NCI-H82 treated with DMSO at 0.1 percent for 48 hours (cell line): ENCODE results near the gene PAK6.
A peak's percentile ranks its signal among the peaks of the same experiment; 100 is the strongest.

ENCODE experiments used
- DNase-seq: peaks from one replicate; lab custom pipeline; 2025; ENCODE audit not compliant: unreplicated experiment; lab: John Stamatoyannopoulos, UW

Gene PAK6

DNA sequence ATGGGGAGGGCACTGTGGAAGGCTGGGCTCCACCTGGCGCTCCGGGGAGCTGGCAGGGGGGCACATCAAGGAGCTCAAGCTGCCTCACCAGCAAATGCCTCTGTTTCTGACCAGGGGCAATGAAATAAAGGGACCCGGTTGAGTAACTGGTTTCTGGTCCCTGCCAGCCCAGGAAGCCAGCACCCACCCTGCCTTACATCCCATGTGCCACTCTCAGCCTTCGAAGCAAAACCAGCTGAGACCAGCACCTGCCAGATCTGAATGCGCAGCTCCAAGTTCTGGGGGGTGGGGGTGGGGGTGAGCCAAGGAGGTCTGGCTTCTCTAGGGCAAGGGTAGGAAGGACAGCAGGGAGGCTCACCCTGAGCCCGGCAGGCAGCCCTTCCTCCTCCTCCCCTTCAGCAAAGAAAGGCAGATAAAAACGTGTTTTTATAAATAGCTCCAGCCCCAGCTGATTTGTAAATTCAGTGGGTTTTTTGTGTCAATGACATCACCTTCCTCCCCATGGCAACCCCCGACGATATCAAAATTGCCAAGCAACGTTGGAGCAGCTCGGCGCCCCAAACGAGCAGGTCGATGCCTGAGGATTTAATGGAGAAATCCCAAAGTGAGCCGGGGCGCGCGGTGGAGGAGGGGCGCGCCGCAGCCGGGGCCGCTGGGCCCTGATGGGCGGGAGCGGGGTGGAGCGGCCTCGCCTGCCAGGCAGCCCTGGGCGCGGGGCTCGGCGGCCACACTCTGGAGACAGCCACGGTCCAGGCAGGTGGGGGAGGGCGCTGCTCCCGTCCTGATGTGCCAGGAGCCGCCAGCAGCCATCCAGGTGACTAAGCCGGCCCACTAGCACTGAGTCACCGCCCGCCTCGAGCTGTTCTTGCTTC is at the start of gene PAK6:
Gene PAK6 (plus strand): TSS at position 532 of the 872 bp plus-strand sequence. CDS start 25,723 bp downstream, outside the sequence.
- no peak for DNase-seq

DNA sequence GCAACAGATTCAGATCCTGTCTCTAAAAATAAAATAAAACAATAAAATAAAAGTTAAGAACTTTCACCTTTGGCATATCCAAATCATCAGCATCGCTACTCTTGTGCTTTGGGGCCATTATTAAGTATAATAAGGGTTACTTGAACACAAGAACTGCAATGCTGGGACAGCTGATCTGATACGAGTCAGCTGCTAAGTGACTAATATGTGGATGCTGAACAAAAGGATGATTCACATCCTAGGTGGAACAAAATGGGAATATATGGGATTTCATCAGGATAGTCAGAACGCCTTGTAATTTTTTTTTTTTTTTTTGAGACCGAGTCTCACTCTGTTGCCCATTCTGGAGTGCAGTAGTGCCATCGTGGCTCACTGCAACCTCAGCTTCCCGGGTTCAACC is 48.3 kb upstream of the PAK6 start:
- no peak for DNase-seq

- DNase-seq: no peak
These were observed 45.9 kb upstream of the PAK6 start for GRCh38 chr15:40192942-40193341.

GRCh38 chr15:40197434-40197833 is 41.4 kb upstream of the PAK6 start:
- no peak for DNase-seq

DNA sequence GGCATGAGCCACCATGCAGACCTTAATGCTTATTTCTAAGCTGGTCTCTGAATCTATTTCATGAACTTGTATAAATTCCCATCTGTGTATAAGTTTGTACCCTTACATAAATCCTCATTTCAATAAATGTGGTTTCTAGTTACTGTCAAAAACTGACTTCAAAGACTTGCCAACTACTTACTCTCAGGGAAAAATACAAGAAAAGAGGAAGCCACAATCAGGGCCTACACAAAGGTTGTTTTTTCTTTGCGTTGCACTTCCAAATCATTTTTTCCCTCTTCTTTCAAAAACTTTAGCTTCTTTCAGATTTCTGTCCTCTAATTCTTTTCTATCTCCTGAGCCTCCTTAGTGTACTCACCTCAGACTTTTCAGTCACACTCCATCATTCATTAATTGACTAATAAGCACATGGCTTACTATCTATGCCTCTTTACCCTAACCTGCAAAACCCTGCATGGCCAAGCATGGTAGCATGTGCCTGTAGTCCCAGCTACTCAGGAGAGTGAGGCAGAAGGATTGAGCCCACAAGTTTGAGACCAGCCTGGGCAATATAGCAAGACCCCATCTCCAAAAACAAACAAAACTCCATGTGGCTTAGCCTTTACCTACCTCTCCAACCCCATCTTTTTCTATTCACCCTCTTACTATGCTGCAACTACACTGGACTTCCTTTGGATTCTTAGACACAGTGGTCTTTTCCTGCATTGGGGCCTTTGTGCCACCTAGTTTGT is 40.3 kb upstream of the PAK6 start:
- DNase-seq: no peak

- no peak for DNase-seq
These were observed 34.8 kb upstream of the PAK6 start for GRCh38 chr15:40204100-40204499.

DNA sequence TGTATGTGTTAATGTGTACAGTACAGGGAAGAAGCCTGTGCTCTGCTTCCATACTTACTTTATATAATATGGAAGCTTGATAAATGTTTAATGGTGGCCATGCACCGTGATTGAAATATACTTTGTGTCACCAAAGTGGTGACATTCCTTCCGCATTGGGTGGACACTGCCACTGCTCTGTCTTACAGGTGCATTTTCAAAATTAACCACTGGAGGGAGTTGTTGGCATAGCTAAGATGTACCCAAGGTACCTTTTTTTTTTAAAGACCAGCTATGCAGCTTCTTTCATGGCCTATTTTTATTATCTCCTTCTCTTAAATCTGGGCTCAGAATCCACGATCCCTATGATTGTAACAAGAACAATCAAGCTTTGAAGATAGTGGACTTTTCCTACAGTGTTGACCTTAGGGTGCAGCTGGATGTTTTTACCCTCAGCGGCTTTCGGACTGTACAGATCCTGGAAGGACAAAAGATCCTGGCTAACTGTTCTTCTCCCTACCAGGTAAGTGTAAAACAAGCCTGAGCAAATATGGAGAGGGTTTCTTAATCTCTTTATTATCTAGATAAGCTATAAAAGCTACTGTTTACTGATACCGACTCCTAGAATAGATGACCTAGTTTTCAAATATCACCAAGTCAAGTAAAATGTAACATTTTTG is 21.6 kb upstream of the PAK6 start:
- DNase-seq: peak; percentile 29

DNA sequence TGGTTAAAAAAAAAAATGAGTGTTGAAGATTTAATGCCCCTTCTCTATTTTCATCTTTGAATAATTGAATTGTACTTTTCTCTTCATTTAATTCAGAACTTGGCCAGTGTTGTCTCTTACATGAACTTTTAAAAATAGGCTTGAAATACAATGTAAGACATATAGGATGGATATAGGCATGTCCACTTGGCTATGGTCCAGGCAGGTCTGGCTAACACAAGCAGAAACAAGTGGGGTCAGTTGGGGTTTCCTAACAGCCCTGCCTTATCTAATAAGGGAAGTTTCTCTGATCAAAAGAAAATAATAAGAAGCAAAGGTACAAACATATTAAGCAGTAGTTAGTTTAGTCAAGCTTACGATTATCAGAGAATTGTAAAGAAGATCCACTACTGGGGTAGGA is 19.1 kb upstream of the PAK6 start:
- DNase-seq: no peak

DNA sequence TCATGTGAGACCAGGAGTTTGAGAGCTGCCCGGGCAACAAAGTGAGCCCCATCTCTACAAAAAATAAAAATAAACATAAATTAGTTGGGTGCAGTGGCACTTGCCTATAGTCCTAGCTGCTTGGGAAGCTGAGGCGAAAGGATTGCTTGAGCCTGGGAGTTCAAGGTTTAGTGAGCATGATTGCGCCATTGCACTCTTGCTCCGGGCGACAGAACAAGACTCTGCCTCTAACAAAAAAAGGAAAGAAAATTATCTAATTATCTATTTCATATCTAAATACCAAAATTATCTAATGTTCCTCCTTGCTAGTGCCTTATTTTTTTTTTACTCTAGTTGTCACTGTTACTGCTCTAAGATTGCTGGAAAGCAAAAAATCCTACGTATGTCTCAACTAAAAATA is 16.7 kb upstream of the PAK6 start:
- no peak for DNase-seq

GRCh38 chr15:40226736-40227135 is 12.1 kb upstream of the PAK6 start:
- no peak for DNase-seq

- DNase-seq: no peak
These were observed 9.5 kb upstream of the PAK6 start for GRCh38 chr15:40229316-40229715.

DNA sequence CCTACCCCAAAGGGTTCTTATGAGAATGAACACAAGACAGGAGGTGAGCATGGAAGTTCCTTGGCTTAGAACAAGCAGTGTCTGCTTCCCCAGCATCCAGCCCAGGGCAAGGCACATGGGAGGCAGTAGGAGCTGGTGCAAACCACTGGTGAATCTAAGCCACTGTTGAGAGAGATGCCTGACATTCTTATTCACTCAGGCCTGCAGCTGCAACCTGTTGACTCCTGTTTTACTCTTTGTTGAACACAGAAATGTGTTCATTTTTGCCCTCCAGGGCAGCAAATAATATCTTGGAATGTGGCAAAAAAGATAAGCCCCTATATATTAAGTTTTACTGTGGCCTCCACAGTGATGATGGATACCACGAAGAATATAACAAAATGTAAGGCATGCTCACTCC is 8.9 kb upstream of the PAK6 start:
- DNase-seq: no peak

GRCh38 chr15:40232625-40233070 is 6.2 kb upstream of the PAK6 start:
- no peak for DNase-seq

- DNase-seq: no peak
These were observed 4.9 kb upstream of the PAK6 start for GRCh38 chr15:40233727-40234577.

GRCh38 chr15:40234783-40235182 is 4.1 kb upstream of the PAK6 start:
- no peak for DNase-seq

GRCh38 chr15:40235201-40235885 is 3.5 kb upstream of the PAK6 start:
- DNase-seq: no peak

- DNase-seq: no peak
These were observed 485 bp downstream of the PAK6 start for GRCh38 chr15:40239404-40239692.

- no peak for DNase-seq
These were observed 1.1 kb downstream of the PAK6 start for GRCh38 chr15:40239693-40240618.

DNA sequence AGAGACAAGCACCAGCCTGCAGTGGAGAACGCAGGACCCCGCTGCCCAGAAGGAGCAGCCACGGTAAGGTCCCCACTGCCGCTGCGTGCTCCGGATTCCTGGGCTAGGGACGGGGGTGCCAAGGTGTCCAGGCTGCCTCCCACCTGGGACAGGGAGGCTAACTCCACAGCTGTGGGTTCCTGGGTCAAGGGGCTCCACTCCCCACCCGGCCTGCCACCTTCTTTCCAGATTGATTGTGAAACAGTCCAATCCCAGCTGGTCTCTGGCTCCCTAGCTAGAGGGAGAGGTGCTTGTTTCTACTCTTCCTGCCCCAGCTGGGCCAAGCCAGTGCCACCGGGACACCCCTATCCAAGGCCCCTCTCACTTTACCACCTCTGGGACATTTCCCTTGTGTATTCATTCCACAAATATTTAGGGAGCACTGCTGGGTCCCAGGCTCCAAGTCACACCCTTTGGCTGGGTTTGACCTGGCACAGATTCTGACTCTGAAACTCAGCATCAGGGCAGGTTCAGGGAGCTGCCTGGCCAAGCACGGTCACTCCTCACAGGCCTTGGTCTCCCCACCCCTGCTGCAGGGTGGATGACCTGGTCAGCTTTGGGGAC is 1.9 kb downstream of the PAK6 start:
- DNase-seq: no peak
